NCI-H82 (cell line): Measurements from ENCODE around the gene ASIP.
"Not testable (repeated sequence)": the region's sequence is repeated elsewhere in the genome, so short reads cannot be mapped to it uniquely, and the experiment has no call there.

Experiments
- DNase-seq: peaks from one replicate; lab custom pipeline; 2025; lab: John Stamatoyannopoulos, UW

Gene ASIP

GRCh38 chr20:34240693-34241615, at the start of gene ASIP:
Gene ASIP, plus strand, starts transcription at chr20:34241423. Its CDS starts 18,952 bp downstream, at chr20:34260375.
- no peak for DNase-seq

GRCh38 chr20:34193051-34193450, 48.2 kb upstream of the ASIP start:
- no peak for DNase-seq

- DNase-seq: no peak
Observed at GRCh38 chr20:34199183-34199582, 42.0 kb upstream of the ASIP start.

- DNase-seq: no peak
Observed at GRCh38 chr20:34200023-34200422, 41.2 kb upstream of the ASIP start.

GRCh38 chr20:34201531-34201930, 39.7 kb upstream of the ASIP start:
- DNase-seq: no peak

- peak; percentile 18 for DNase-seq
Observed at GRCh38 chr20:34205172-34205880, 35.9 kb upstream of the ASIP start.

GRCh38 chr20:34209111-34209510, 32.1 kb upstream of the ASIP start:
- no peak for DNase-seq

GRCh38 chr20:34210271-34210670, 31.0 kb upstream of the ASIP start:
- no peak for DNase-seq

- no peak for DNase-seq
Observed at GRCh38 chr20:34211591-34211990, 29.6 kb upstream of the ASIP start.

- no peak for DNase-seq
Observed at GRCh38 chr20:34213213-34213612, 28.0 kb upstream of the ASIP start.

- peak; percentile 54 for DNase-seq
Observed at GRCh38 chr20:34215711-34216381, 25.4 kb upstream of the ASIP start.

GRCh38 chr20:34216382-34216742, 24.9 kb upstream of the ASIP start:
- no peak for DNase-seq

GRCh38 chr20:34220561-34220960, 20.7 kb upstream of the ASIP start:
- DNase-seq: no peak

GRCh38 chr20:34222208-34222607, 19.0 kb upstream of the ASIP start:
- DNase-seq: no peak

GRCh38 chr20:34224251-34224650, 17.0 kb upstream of the ASIP start:
- not testable (repeated sequence) for DNase-seq

- DNase-seq: no peak
Observed at GRCh38 chr20:34231634-34232033, 9.6 kb upstream of the ASIP start.

- no peak for DNase-seq
Observed at GRCh38 chr20:34232494-34233087, 8.6 kb upstream of the ASIP start.

GRCh38 chr20:34233687-34234086, 7.5 kb upstream of the ASIP start:
- no peak for DNase-seq

GRCh38 chr20:34235875-34236274, 5.3 kb upstream of the ASIP start:
- DNase-seq: no peak

- no peak for DNase-seq
Observed at GRCh38 chr20:34237942-34238341, 3.3 kb upstream of the ASIP start.

- no peak for DNase-seq
Observed at GRCh38 chr20:34240121-34240520, 1.1 kb upstream of the ASIP start.

GRCh38 chr20:34242015-34242414, 792 bp downstream of the ASIP start:
- DNase-seq: not testable (repeated sequence)
